PC-3 (cell line): ENCODE data around the gene GADL1. TPM values are rescaled to one million over a fixed set of nuclear protein-coding genes. Genes with fewer than 3 reads are reported as not detected.
A peak's percentile ranks its signal among the peaks of the same experiment; 100 is the strongest.

Experiments used
- ATAC-seq: fragments of 200-7000 bp; cut with Tn5 transposase; 2 replicates; pipeline ENCODE4 v1.9.1; 2020; ENCODE audit warnings: mild to moderate bottlenecking, moderate library complexity
- BruUV-seq: library from RNA; stranded (reverse); fragments of 400-500 nt; replicated peaks from 2 replicates; lab custom pipeline; 2021; lab: Mats Ljungman, UMichigan
- CTCF ChIA-PET: fragments of 300-600 bp; sonication (Branson Sonifier 250); formaldehyde crosslinking; loops from one replicate; lab custom pipeline; 2022; ENCODE audit warnings: antibody characterized with exemption; lab: Charles Lee
- POLR2A ChIA-PET: fragments of 300-600 bp; sonication (Branson Sonifier 250); formaldehyde crosslinking; loops from one replicate; lab custom pipeline; 2022; ENCODE audit warnings: antibody characterized with exemption; ENCODE audit not compliant: unreplicated experiment; lab: Charles Lee
- DNase-seq: peaks from one replicate; pipeline ENCODE4 v3.0.0-alpha.2; 2015
- H2AFZ ChIP-seq: fragments of 300-600 bp; sonication (generic); 2 replicates; pipeline ENCODE4 v1.6.0; 2016; ENCODE audit warnings: antibody characterized with exemption, low read length
- H3F3A ChIP-seq: fragments of 300-600 bp; sonication (generic); one replicate; pipeline ENCODE4 v1.6.0; 2017; ENCODE audit warnings: antibody characterized with exemption, low read length, control low read depth, mild to moderate bottlenecking; ENCODE audit not compliant: unreplicated experiment
- H3K27ac ChIP-seq: fragments of 300-600 bp; sonication (generic); 2 replicates; pipeline ENCODE4 v1.5.1; 2016; ENCODE audit warnings: mild to moderate bottlenecking, low read length
- H3K27me3 ChIP-seq: fragments of 300-600 bp; sonication (generic); 2 replicates; pipeline ENCODE4 v1.6.1; 2016; ENCODE audit warnings: low read length, mixed read lengths
- H3K36me3 ChIP-seq: fragments of 300-600 bp; sonication (generic); 2 replicates; pipeline ENCODE4 v1.6.1; 2016; ENCODE audit warnings: low read depth, mixed run types, low read length, mixed read lengths
- H3K4me1 ChIP-seq: fragments of 300-600 bp; sonication (generic); 2 replicates; pipeline ENCODE4 v1.5.1; 2016; ENCODE audit warnings: low read length; ENCODE audit not compliant: insufficient read depth
- H3K4me2 ChIP-seq: fragments of 300-600 bp; sonication (generic); 2 replicates; pipeline ENCODE4 v1.6.0; 2016; ENCODE audit warnings: low read length
- H3K4me3 ChIP-seq: fragments of 300-600 bp; sonication (generic); 2 replicates; pipeline ENCODE4 v1.5.1; 2016; ENCODE audit warnings: mild to moderate bottlenecking, low read length, mixed read lengths
- H3K79me2 ChIP-seq: fragments of 300-600 bp; sonication (generic); 2 replicates; pipeline ENCODE4 v1.6.1; 2017; ENCODE audit warnings: low read length, mixed read lengths
- H3K9ac ChIP-seq: fragments of 300-600 bp; sonication (generic); 2 replicates; pipeline ENCODE4 v1.6.0; 2016; ENCODE audit warnings: mild to moderate bottlenecking, low read length
- H3K9me2 ChIP-seq: fragments of 300-600 bp; sonication (generic); replicated peaks from 2 replicates; pipeline ENCODE4 v1.6.1; 2016; ENCODE audit warnings: mixed run types, low read length, mixed read lengths
- H3K9me3 ChIP-seq: fragments of 300-600 bp; sonication (generic); 2 replicates; pipeline ENCODE4 v1.6.1; 2016; ENCODE audit warnings: low read length, mixed read lengths
- H4K20me1 ChIP-seq: fragments of 300-600 bp; sonication (generic); 2 replicates; pipeline ENCODE4 v1.6.1; 2016; ENCODE audit warnings: low read length, mixed read lengths
- EZH2 ChIP-seq: fragments of 300-600 bp; sonication (generic); IDR thresholded peaks from one replicate; pipeline ENCODE4 v1.6.1; 2017; ENCODE audit warnings: antibody characterized with exemption, mild to moderate bottlenecking, low read length; ENCODE audit not compliant: unreplicated experiment
- EZH2phosphoT487 ChIP-seq: fragments of 300-600 bp; sonication (generic); IDR thresholded peaks from 2 replicates; pipeline ENCODE4 v1.6.1; 2018; ENCODE audit warnings: mild to moderate bottlenecking, antibody characterized with exemption, low read length, borderline replicate concordance
- intact Hi-C: fragments of 100-400 bp; cut with micrococcal nuclease; formaldehyde crosslinking; loops from 2 replicates; pipeline ENCODE4 v1.9.0; 2023
- total RNA-seq: library from RNA; depleted of rRNA; stranded (reverse); fragments of >200 nt; gene quantifications from 2 replicates; pipeline ENCODE4 v1.2.3, GENCODE V29; 2014
- TF ChIP-seq, protein P1 (sequence below): fragments of 300-600 bp; sonication (generic); conservative IDR thresholded peaks from 2 replicates; pipeline ENCODE4 v1.5.1; 2017; ENCODE audit warnings: antibody characterized with exemption, low read depth, mild to moderate bottlenecking, low read length

Gene GADL1
- total RNA-seq, 1 experiment from 2014 or later = not detected

DNA sequence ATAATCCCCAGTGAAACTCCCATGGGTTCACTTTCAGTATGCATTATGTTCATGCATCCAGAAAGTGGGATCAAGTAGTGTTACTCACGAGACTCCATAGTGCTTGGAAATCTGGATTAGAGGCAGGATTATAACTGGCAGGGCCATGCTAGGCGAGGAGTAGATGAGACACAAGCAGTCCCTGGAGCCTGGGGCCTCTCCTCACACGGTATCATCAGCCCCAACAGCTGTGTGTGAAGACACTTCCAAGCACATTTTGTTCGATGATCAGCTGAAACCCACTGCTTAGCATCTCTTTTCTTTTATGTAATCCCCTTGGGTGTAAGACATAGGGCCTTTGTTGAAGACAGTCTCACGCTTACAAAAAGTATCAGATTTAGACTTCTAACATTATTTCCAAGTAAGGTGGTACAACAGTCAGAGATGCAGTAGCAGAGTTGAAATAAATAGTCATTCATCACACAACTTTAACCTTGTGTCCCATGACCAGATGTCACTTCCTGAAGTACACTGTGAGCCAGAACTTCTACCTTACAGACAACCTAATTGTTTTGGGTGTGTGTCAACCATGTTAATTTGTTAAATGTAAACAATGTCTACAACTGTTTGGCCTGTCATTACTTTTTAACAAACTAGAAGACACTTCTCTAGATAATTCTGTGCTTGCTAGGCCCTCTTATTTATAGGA, 116.9 kb downstream of the GADL1 start:
- Histone ChIP-seq H3K9me2 (no peaks in the 10 kb centered on the region), H3K36me3 (no peaks in the 10 kb centered on the region), H3F3A (no peaks in the 10 kb centered on the region), H4K20me1 (no peaks in the 10 kb centered on the region), H3K79me2 (no peaks in the 10 kb centered on the region), H3K27me3 (no peaks in the 10 kb centered on the region), H3K4me1 (peaks cover 24% of the 10 kb centered on the region), H3K4me2 (no peak overlapping the region), H2AFZ (no peak overlapping the region), H3K9ac (no peak overlapping the region), H3K27ac (no peak overlapping the region), H3K9me3 (no peaks in the 10 kb centered on the region), H3K4me3 (no peak overlapping the region)
- no TSS peak for BruUV-seq
- intact Hi-C loops = loop anchor here (5.0 to 10.0 kb wide), 2 partner anchors 115 to 597 kb away; partner anchors contain the start of gene GADL1
- ATAC-seq = no peak
- POLR2A ChIA-PET = no interaction called here
- no peak for DNase-seq
- no peak for TF ChIP-seq EZH2phosphoT487
- CTCF ChIA-PET = no interaction called here

- H3K9me2 ChIP-seq = no peaks in the 10 kb centered on the region
- DNase-seq = peak; percentile 33
- TF ChIP-seq EZH2 (no peak), EZH2phosphoT487 (no peak)
- TF ChIP-seq, protein P1, sequence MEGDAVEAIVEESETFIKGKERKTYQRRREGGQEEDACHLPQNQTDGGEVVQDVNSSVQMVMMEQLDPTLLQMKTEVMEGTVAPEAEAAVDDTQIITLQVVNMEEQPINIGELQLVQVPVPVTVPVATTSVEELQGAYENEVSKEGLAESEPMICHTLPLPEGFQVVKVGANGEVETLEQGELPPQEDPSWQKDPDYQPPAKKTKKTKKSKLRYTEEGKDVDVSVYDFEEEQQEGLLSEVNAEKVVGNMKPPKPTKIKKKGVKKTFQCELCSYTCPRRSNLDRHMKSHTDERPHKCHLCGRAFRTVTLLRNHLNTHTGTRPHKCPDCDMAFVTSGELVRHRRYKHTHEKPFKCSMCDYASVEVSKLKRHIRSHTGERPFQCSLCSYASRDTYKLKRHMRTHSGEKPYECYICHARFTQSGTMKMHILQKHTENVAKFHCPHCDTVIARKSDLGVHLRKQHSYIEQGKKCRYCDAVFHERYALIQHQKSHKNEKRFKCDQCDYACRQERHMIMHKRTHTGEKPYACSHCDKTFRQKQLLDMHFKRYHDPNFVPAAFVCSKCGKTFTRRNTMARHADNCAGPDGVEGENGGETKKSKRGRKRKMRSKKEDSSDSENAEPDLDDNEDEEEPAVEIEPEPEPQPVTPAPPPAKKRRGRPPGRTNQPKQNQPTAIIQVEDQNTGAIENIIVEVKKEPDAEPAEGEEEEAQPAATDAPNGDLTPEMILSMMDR = no peak
- no peaks in the 10 kb centered on the region for H4K20me1 ChIP-seq
- H3K27me3 ChIP-seq = no peaks in the 10 kb centered on the region
- H2AFZ ChIP-seq = no peak overlapping the region
- peak overlapping the region; percentile 77 for H3K27ac ChIP-seq
- H3K4me1 ChIP-seq = peaks cover 33% of the 10 kb centered on the region
- H3K9me3 ChIP-seq = no peaks in the 10 kb centered on the region
- H3K36me3 ChIP-seq = no peaks in the 10 kb centered on the region
- no peak for ATAC-seq
- ChIA-PET CTCF (interaction anchor here (0.6 to 0.7 kb wide), 2 partner anchors 158 to 431 kb away, joined by 4 read pairs; no protein-coding TSS in a partner anchor), POLR2A (no interaction called here)
- no peaks in the 10 kb centered on the region for H3K79me2 ChIP-seq
- peak overlapping the region; percentile 68; the same call in 1 of the 2 replicates for H3K4me2 ChIP-seq
- H3K4me3 ChIP-seq = no peak overlapping the region
- no peak overlapping the region for H3K9ac ChIP-seq
- no peaks in the 10 kb centered on the region for H3F3A ChIP-seq
- BruUV-seq = no TSS peak
- intact Hi-C loops = loop anchor here (5.0 to 10.0 kb wide), 2 partner anchors 116 to 598 kb away; partner anchors contain the start of gene GADL1
Measured at GRCh38 chr3:30776186-30776815, 118.2 kb downstream of the GADL1 start.

DNA sequence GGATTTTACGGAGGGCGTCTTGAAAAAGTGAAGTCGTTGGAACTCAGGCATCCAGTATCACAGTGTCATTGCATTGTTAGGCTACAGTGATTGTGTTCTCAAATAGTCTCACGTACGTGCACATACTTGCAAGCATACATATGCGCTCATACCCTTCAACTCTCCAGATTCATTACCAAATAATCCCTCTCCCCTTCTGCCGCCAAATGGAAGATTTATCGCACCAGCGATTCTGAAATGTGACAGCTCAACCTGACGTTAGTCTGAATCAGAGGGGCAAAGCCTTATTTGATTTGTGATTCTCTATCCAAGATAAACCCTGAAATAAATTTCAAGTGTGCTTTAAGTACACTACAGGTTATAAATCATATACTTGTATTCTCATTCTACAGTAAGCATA, 119.4 kb downstream of the GADL1 start:
- Histone ChIP-seq H3K9me2 (no peaks in the 10 kb centered on the region), H3K9me3 (no peaks in the 10 kb centered on the region), H3K27me3 (no peaks in the 10 kb centered on the region), H4K20me1 (no peaks in the 10 kb centered on the region), H3K27ac (peak overlapping the region; percentile 77), H2AFZ (peak overlapping the region; percentile 55), H3K79me2 (no peaks in the 10 kb centered on the region), H3K9ac (peak overlapping the region; percentile 35), H3K4me2 (peak overlapping the region; percentile 68), H3K4me1 (peaks cover 46% of the 10 kb centered on the region), H3K36me3 (no peaks in the 10 kb centered on the region), H3K4me3 (peak overlapping the region; percentile 31), H3F3A (no peaks in the 10 kb centered on the region)
- ChIA-PET CTCF (interaction anchor here (0.6 kb wide), 1 partner anchor 357 kb away, joined by 3 read pairs; no protein-coding TSS in a partner anchor), POLR2A (no interaction called here)
- intact Hi-C loops = loop anchor here (1.0 to 10.0 kb wide), 3 partner anchors 117 to 600 kb away; partner anchors contain the start of gene GADL1
- BruUV-seq = no TSS peak
- ATAC-seq = peak; percentile 66
- no peak for TF ChIP-seq EZH2phosphoT487
- TF ChIP-seq, protein P1 = no peak
- no peak for TF ChIP-seq EZH2
- DNase-seq = peak; percentile 95
